Ramos (cell line): ENCODE measurements around the gene LPCAT1.

Experiments
- in situ Hi-C: fragments of 300-500 bp; cut with MboI; formaldehyde crosslinking; loops from one replicate; pipeline ENCODE4 v1.14.3; 2022; ENCODE audit warnings: low sequenced_read_pairs; ENCODE audit not compliant: unreplicated experiment

The LPCAT1 gene

DNA sequence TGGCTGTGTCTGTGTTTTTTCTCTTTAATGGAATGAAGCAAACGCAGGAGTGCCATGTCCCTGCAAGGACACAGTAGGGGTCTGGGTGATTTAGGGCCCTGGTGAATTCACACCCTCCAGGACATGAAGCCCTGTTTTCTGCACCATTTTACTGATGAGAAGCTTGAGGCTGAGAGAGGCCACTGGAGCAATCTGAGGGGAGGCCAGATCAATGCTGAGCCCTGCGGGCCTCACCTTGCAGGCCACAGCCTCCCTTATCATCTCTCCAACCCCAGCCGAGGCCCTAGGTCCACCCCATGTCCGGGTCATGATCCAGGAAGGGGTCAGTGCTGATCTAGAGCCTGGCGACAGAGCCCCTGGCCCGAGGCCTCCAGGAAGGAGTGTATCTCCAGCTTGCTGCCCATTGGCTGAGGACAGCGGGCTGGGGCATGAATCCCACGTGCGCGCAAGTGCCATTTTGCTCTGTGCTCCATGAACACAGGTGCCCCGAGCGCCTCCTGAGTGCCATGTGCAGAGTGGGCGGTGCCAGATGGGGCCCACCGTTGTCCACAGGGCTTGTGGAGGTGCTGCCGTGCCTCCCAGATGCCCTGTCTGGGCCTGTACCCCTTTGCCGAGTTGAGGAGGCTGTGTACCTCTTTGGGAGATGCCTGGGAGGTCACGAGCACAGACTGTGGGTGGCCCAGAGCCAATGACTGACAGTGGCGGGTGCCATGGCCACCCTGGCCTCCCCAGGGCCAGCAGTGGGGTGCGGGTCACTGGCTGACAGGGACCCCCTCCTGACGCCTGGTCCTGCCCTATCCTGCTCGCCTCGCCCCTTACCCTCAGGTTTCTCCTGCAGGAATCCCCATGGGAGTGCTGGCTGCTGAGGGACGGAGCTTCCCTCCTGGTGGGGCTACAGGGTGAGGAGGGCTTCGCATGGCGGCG lies 32.3 kb upstream of the LPCAT1 start:
- in situ Hi-C loops, result no loop called here

DNA sequence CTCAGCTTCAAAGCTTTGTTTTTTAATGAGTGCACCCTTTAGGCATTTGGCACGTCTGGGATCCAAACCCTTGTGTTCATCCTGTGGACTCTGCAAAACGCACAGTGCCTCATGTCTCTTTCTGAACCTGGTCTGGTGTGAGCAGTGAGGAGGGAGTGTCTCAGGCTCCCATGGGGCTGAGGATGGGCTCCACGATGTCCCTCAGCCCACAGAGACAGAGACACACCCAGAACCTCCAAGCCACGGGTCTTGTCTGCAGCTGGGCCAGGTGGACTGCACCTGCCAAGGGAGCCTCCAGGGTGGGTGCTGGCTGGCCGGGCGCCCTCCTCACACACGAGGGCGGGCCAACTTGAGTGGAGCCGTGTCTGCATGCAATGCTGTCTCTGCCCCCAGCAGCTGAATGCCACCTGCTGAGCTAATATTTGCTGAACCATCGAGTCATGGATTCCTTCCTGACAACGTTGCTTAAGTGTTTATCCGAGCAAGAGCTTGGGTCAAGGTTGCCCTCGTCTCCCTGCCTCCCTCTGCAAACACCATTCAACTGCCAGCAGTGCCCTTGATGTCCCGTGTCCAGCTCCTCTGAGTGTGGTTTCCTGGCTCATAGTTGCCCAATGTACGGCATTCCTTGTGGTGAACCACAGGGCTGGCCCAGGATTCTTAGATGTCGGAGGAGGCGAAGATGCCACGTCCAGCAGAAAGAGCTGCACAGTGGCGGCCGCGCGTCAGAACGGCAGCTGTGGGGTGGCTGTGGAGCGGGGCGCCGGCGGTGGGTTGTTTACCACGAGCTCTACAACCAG lies 31.4 kb upstream of the LPCAT1 start:
- in situ Hi-C loops, result no loop called here

GRCh38 chr5:1554410-1554967 lies 30.7 kb upstream of the LPCAT1 start:
- in situ Hi-C loops, result no loop called here

- in situ Hi-C loops, result no loop called here
Observed at GRCh38 chr5:1553539-1554409, 30.0 kb upstream of the LPCAT1 start.

DNA sequence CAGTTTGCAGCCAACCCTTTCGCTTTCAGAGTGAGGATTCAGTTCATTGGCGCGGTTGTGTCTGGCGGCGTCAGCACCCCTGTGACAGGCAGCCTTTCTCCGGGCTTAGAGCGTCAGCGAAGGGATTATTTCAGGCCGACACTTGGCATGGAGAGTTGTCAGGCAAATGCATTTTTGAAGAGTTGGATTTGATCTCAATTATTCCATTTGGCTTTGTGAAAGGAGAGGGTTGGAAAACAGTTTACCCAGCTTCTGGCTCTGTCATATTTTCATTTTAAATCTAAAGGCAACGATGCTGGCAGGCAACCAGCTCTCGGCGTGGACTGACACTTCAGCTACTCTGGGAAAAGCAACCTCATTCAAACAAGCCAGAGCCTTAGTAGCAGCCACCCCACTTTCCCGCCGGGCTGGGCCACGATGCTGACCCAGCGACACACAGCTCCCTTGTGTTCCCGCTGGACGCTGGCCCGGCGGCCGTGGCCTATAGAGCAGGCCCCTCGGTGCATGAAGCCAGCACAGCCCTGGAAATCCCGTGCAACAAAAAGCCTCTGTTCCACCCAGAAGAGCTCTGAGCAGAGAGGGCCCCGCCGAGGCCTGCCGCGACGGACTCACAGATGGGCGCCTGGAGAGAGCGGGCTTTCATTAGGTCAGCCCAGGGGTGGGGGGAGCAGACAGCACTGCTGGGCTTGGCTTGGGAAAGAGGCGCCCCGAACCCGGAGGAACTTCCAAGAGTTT lies 28.9 kb upstream of the LPCAT1 start:
- in situ Hi-C loops, result no loop called here

- in situ Hi-C loops, result no loop called here
Observed at GRCh38 chr5:1551426-1552301, 27.9 kb upstream of the LPCAT1 start.

- in situ Hi-C loops, result no loop called here
Observed at GRCh38 chr5:1550287-1551076, 26.7 kb upstream of the LPCAT1 start.

GRCh38 chr5:1549475-1550030 lies 25.8 kb upstream of the LPCAT1 start:
- in situ Hi-C loops, result no loop called here

DNA sequence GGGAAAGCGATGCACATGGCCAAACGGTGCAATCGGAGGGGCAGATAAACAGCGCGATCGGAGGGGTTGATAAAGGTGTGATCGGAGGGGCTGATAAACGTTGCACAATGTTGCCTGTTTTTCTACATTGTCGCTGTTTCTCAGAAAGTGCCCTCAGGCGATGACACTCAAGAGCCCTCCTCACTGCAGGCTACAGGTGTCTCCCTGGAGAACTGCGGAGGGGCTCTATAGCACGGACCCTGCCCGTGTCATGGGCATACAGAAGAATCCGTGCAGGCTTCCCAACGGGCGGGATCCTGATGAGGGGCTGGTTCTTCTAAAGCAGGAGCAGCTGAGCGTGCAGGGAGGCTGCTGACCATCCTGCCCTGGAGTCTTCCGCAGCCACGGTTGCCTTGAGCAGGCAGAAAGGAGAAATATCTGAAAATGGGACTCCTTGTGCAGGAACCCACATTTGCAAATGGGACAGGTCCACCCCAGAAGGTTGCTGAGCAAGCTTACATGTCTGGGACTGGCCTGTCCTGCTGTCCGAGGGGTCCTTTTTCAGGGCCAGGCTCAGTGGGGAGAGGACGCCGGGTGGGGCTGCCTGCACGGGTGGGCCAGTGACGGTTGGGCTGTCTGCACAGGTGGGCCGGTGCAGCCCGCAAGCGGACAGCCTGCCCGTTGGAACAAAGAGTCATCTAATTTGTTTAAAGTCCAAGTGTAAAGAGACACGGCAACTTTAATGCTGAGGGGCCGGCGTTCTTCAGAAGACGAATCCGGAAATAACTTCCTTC lies 25.1 kb upstream of the LPCAT1 start:
- in situ Hi-C loops, result no loop called here

DNA sequence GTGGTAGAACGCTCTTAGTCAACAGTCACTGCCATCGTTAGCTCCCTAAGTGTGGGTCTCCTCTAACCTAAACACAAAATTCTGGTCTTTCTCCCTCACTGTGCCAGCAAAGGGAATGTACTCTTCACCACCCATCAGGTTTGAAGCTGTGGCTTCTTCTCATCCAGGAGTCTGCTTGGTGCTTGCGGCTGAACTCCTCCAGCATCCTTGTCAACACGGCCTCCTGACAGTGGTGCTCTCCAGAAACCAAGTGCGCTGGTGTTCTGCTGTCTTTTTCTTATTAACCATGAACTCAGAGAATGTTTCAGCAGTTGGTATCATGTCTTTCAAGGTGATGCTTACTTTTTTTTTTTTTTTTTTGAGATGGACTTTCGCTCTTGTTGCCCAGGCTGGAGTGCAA lies 23.9 kb upstream of the LPCAT1 start:
- in situ Hi-C loops, result no loop called here

- in situ Hi-C loops, result no loop called here
Observed at GRCh38 chr5:1547236-1547635, 23.5 kb upstream of the LPCAT1 start.

- in situ Hi-C loops, result no loop called here
Observed at GRCh38 chr5:1546556-1546955, 22.8 kb upstream of the LPCAT1 start.

DNA sequence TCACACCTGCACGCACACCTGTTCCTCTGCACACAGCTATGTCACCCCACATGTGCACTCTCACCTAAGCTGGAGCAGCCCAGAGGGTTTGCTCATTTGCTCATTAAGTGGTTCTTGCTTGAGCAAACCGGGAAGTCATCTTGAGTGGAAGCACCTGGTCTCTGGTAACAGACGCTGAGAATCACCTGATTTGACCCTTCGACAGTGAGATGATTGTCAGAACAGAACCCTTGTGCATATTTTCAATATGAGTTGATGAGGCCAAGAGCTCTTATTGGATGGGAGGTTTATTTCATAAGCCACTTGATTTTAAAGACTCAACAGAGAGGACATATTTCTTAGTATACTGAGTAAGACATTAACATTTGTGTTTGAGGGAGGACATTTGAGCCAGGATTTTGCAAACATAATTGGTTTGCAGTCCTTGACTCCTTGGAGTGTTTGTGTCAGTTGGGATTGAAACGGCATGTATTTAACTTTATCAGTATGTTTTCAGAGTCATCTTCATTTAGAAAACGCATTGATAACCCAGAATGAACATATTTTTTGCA lies 22.1 kb upstream of the LPCAT1 start:
- in situ Hi-C loops, result no loop called here

DNA sequence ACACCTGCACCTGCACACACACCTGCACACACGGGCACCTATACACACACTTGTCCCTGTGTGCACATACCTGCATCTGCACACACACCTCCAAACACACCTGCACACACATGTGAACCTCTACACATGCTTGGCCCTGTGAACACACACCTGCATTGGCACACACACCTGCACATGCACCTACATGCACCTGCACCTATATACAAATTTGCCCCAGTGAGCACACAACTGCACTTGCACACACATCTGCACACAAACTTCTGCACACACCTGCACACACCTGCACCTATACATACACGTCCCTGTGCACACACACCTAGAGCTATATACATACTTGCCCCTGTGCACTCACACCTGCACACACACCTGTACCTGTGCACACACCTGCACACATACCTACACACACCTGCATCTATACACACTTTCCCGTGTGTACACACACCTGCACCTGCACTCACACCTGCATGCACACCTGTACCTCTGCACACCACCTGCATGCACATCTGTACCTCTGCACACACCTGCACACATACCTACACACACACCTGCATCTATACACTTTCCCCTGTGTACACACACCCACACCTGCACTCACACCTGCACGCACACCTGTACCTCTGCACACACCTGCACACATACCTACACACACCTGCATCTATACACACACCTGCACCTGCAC lies 21.5 kb upstream of the LPCAT1 start:
- in situ Hi-C loops, result no loop called here

- in situ Hi-C loops, result no loop called here
Observed at GRCh38 chr5:1544294-1544961, 20.7 kb upstream of the LPCAT1 start.
